GM19240 (cell line): ENCODE data around the gene SCG2.
"Not testable (repeated sequence)": the region's sequence is repeated elsewhere in the genome, so short reads cannot be mapped to it uniquely, and the experiment has no call there.

Experiments used
- DNase-seq: peaks from one replicate; pipeline ENCODE4 v3.0.0; 2011; ENCODE audit warnings: low spot score; ENCODE audit not compliant: insufficient read length

Gene SCG2

DNA sequence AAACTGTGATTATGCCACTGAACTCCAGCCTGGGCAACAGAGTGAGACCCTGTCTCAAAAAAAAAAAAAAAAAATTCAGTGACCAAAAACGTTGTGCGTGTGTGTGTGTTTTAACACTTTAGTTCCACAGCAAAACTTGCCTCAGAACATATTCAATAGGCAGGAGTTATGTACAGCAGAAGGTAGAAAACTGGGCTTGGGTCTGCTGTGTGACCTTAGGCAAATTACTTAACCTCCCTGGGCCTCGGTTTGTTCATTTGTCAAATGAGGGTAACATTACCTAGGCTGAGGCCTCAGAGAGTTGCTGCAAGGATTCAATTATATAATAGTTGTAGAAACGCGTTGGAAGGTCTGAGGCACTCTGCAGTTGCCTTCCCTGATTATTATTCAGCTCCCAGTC is 10.3 kb upstream of the SCG2 start:
- DNase-seq = no peak

DNA sequence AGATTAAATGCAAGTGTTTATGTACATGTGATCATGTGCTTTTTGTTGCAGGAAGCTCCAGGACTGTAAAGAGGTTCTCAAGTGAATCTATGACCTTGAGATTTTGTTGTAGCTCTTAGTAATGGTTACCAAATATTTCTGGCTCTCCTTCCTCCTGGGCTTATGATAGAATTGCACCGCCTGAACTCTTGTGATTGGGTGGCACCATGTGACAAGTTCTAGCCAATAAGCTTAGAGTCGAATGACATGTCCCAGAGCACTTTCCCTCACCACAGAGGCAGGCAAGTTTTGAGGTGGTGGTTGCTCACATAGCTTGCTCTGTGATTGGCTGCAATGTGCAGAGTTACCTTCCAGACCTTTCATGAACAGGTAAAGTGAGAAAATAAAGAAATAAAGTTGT is 8.9 kb upstream of the SCG2 start:
- DNase-seq = no peak

DNA sequence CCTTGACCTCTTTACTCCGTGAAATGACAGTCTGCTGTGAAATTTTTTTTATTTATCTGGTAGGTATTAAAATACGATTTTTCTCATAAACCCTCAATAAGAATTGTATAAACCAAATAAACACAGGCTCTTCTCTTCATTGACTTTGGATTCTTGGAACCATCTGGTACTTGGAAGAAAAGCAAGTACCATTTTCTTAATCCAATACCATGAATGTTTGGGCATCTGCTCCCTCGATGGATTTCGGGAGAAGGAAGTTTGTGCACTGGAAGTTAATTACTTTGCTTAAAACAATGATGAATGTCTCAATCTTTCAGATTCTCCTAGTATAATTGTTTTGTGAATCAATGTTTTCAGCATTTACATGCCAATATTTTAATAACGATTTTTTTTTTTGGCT is 5.3 kb upstream of the SCG2 start:
- DNase-seq = no peak

DNA sequence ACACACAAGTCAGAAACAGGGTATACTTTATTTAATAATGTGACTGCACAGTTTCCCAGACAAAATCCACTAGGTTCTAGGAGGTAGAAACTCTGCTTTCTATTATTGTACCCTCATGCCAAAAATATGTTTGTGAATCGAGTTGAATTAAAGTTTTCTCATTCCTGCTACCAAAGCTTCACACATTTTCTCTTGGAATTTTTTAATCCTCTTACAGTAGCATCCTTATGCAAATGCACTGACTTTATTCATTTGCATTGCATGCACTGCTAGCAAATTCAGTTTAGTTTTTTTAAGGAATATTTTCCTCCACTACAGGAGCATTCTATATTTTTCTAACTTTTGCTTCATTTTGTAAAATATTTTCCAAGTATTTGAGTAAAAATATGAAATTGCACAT is 4.8 kb upstream of the SCG2 start:
- DNase-seq = no peak

GRCh38 chr2:223604231-223604630 is 2.1 kb upstream of the SCG2 start:
- DNase-seq = no peak

GRCh38 chr2:223602972-223603371 is 811 bp upstream of the SCG2 start:
- DNase-seq = no peak

GRCh38 chr2:223601018-223601417 is 1.1 kb downstream of the SCG2 start:
- no peak for DNase-seq

GRCh38 chr2:223599640-223600380 is 2.4 kb downstream of the SCG2 start:
- DNase-seq = no peak

DNA sequence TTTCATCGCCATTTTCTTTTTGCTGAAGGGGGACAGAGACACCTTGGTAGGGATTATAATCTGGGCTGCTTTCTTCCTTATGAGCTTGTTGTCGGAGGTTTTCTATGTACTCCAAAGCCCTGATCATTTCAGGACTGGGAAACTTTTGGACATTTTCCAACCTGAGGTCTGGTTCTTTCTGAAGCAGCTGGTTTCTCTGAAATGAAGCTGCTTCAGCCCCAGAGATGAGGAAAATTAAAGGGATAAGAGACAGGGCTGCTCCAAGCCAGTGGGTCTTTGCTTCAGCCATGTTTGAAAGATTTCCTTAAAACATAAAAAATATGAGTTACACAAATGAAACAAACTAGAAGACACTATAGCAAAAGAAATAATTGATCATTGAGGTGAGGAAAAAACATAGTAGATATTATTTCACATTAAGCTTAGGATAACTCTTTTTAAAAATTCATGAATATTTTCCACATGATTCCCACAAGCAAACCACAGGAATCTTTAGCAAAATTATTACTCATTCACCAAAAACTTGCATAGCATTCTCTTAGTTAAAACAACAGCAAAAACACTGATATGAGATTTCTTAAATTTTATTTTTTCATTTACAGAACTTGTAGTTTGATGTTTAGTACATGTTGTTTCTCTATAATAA is 3.0 kb downstream of the SCG2 start:
- DNase-seq = no peak

DNA sequence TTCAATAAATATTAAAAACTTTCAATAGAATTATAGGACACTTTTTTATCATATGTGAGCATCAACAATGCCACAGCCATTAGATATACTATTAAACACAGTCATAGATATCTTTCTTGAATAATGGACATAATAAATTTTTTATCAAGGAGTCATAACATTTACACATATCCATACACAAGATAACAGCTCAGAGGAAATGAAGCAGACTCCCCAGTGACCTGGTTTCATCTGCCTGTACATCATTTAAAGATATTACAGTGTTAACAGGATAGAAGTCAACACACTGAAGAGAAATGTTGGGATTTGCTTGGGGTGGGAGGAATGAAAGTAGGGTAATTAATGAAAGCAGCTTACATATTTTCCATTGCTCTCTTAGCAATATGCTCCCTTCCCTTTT is 5.1 kb downstream of the SCG2 start:
- no peak for DNase-seq

- DNase-seq = no peak
These were observed 6.0 kb downstream of the SCG2 start for GRCh38 chr2:223596208-223596607.

- no peak for DNase-seq
These were observed 7.3 kb downstream of the SCG2 start for GRCh38 chr2:223594831-223595230.

DNA sequence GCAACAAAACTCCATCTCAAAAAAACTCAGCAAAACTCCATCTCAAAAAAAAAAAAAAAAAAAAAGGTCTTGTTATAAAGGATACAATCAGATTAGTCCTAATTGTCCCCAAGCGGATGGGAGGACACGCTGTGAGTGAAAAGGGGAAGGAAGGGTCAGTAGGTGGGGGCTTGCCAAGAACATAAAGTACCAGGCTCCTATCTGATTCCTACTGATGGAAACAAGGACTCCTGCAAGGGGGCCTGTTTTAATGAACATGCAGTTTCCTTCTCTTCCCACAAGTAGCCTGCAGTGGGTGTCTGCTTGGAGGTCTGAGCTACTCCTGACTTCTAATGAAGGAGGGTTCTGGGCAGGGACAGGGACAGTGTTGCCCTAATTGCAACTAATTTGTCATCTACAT is 7.9 kb downstream of the SCG2 start:
- DNase-seq = no peak

DNA sequence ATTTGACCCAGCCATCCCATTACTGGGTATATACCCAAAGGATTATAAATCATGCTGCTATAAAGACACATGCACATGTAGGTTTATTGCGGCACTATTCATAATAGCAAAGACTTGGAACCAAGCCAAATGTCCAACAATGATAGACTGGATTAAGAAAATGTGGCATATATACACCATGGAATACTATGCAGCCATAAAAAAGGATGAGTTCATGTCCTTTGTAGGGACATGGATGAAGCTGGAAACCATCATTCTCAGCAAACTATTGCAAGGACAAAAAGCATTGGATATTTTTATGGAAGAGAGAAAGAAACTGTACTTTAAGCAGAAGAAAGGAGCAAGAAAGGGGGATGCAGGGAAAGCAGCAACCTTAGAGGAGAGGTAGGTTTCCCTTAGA is 9.5 kb downstream of the SCG2 start:
- DNase-seq = not testable (repeated sequence)

GRCh38 chr2:223591596-223591995 is 10.6 kb downstream of the SCG2 start:
- DNase-seq = no peak

DNA sequence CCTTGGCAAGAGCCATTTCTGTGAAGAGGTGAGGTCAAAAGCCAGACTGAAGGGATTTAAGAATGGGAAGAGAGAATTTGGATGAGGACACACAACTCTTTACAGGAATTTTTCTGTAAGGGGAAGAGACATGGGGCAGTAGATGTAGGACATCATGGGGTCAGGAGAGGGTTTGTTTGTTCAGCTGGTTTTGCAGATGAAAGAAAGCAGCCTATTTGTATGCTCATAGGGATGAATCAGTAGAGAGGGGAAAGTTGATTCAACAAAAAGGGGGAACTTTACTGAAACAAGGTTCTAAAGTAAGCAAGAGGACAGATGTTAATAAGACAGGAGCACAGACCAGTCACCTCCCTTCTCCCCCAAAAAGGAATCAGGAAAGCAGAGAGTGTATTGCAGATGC is 11.2 kb downstream of the SCG2 start:
- DNase-seq = no peak

GRCh38 chr2:223589901-223590300 is 12.3 kb downstream of the SCG2 start:
- no peak for DNase-seq

GRCh38 chr2:223588251-223588650 is 13.9 kb downstream of the SCG2 start:
- no peak for DNase-seq

DNA sequence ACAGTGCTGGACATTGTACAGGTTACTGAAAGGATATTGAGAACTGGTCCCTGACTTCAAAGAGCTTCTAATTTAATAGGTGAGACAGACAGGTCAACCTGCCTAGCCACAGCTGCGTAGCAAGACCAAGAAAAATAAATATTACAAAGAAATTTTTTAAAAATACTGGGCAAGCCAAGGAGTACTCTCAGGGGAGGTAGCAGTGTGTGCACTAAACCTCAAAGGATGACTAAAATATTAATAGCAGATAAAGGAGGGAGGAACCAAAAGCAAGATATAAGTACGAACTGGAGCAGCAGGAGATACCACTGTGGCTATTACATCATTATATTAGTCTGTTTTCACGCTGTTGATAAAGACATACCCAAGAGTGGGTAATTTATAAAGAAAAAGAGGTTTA is 14.9 kb downstream of the SCG2 start:
- DNase-seq = no peak

DNA sequence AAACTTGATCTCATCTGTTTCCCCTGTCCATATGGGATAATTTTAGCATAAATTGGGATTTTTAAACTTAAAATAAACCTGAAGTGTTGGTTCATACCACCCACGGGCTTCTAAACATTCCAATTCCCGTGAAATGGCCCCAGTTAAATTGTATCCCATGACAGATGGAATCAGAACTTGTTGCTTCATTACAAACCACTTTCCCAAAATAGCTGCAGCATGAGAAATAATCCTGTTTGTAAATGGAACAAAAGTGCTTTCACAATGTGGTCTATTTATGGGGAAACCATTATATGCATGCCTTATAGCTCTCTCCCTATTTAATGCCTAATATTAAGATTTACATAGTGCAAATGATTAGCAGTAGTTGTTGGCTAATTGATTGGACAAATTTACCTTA is 15.9 kb downstream of the SCG2 start:
- no peak for DNase-seq

- no peak for DNase-seq
These were observed 16.5 kb downstream of the SCG2 start for GRCh38 chr2:223585666-223586065.

DNA sequence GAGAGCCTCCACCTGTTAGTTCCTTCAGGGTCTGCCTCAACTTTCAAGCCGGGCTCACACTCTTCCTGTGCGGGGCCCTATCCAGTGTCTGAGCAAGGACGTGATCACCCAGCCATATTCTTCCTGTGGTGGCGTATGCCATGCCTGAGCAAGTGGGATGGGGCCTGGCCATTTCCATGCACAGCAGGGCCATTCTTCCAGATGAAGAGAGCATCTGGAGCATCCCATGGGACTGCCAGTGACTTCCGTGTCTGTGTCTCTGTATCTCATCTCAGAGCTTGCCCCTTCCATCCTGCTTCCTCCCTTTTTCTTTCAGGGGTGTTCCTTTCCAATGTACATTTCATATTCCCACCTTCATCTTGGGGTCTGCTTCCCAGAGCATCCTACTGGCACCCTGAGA is 20.2 kb downstream of the SCG2 start:
- no peak for DNase-seq

GRCh38 chr2:223580951-223581350 is 21.2 kb downstream of the SCG2 start:
- no peak for DNase-seq
